Esophagus muscularis mucosa (tissue), 4 donors: Measurements from ENCODE around the gene AZU1. TPM values are rescaled to one million over a fixed set of nuclear protein-coding genes. Genes with fewer than 3 reads are reported as not detected.
A peak's percentile ranks its signal among the peaks of the same experiment; 100 is the strongest.

Experiments used
- DNase-seq: peaks from one replicate; pipeline ENCODE4 v3.0.0-alpha.2; 2017; ENCODE audit errors: extremely low spot score
- H3K27ac ChIP-seq, 4 donors: fragments of 200-600 bp; sonication (generic); replicated peaks in 1 of 4; 1 replicate in 3 of 4; 2 replicates in 1 of 4; pipeline ENCODE4 v1.5.1; 2016 to 2019; ENCODE audit warnings: mild to moderate bottlenecking in 1 of 4
- H3K27me3 ChIP-seq, 4 donors: fragments of 200-600 bp; sonication (generic); one replicate each; pipeline versions ENCODE4 v1.5.1 to v1.6.0; 2016 to 2019
- H3K36me3 ChIP-seq, 4 donors: fragments of 200-600 bp; sonication (generic); one replicate each; pipeline ENCODE4 v1.5.1; 2016 to 2019
- H3K4me1 ChIP-seq, 4 donors: fragments of 200-600 bp; sonication (generic); one replicate each; pipeline ENCODE4 v1.5.1; 2016 to 2019
- H3K4me3 ChIP-seq, 4 donors: fragments of 200-600 bp; sonication (generic); 1 replicate in 2 of 4; 2 replicates in 2 of 4; pipeline ENCODE4 v1.5.1; 2016 to 2019; ENCODE audit warnings: mild to moderate bottlenecking in 4 of 4, moderate library complexity in 1 of 4
- H3K9me3 ChIP-seq, 4 donors: fragments of 200-600 bp; sonication (generic); 1 replicate in 3 of 4; 2 replicates in 1 of 4; pipeline ENCODE4 v1.5.1; 2016 to 2019
- EP300 ChIP-seq: sonication (generic); formaldehyde crosslinking; IDR thresholded peaks from one replicate; pipeline ENCODE4 v1.6.1; 2017; ENCODE audit warnings: antibody characterized with exemption
- POLR2A ChIP-seq: fragments of 450-650 bp; IDR thresholded peaks from one replicate; pipeline ENCODE4 v1.6.1; 2017; ENCODE audit warnings: antibody characterized with exemption, moderate library complexity, mild to moderate bottlenecking, low read depth
- POLR2AphosphoS5 ChIP-seq, 2 donors: sonication (generic); formaldehyde crosslinking; IDR thresholded peaks; one replicate each; pipeline ENCODE4 v1.6.1; 2017; ENCODE audit warnings: antibody characterized with exemption in 2 of 2
- whole genome bisulfite sequencing: methylation state at CpG from one replicate; pipeline ENCODE4 v1.1.5; 2018; 5-methylcytosine and 5-hydroxymethylcytosine counted together
- intact Hi-C: fragments of 100-400 bp; cut with DNase I; formaldehyde crosslinking; loops from one replicate; pipeline ENCODE4 v1.15.1; 2023
- total RNA-seq, 4 donors: library from RNA; depleted of rRNA; stranded (reverse); fragments of >200 nt; gene quantifications; one replicate each; pipeline versions ENCODE4 v1.1.0 to v1.2.1, GENCODE V29; 2016
- TF ChIP-seq, protein P1 (sequence below), 3 experiments: fragments of 200-600 bp in 2 of 3; fragments of 450-650 bp in 1 of 3; sonication (generic) in 2 of 3; IDR thresholded peaks; one replicate each; pipeline ENCODE4 v1.5.1; 2017 to 2019; ENCODE audit warnings: antibody characterized with exemption in 3 of 3, mild to moderate bottlenecking in 2 of 3, moderate library complexity in 1 of 3

AZU1 gene
- total RNA-seq, 4 donors from 2014 or later = 0.40 to 1.3 TPM; not detected in 2

DNA sequence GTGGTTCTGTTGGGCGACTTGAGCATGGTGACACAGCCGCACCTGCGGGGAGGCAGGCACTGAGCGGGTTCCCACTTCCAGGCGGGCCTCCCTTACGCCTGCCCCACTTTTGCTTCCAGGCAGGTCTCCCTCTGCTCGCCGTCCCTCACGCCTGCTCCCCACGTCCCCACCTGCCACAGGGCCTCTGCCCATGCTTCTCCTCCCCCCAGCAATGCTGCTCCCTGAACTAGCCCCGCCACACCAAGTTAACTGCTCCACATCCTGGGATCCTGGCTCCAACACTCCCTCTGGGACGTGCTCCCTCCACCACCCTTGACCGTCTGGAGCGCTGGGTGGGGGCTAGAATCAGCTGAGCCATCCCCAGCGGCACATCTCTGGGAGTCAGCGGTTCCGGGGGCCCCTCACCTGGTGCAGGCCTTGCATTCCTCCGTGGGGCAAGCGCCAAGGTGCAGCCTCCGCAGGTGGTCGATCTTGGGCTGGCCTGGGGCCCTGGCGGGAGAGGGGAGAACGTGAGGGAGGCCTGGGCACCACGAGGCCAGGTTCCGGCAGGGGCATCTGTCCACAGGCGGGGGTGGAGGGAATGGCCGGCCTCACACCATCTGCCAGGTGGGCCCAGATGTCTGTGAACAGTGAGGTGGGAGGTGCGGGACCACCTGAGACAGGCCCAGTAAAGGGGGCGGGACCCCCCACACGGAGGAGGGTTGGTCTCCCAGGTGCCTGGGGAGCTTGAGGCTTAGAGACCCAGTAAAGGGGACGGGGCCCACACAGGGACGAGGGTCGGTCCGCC is 41.0 kb downstream of the AZU1 start:
- Histone ChIP-seq H3K27ac (peak overlapping the region; percentile 68 to 86 (median 79)), H3K4me1 (peaks cover 18 to 44% (median 41%) of the 10 kb centered on the region in 4 donors), H3K27me3 (no peaks in the 10 kb centered on the region), H3K4me3 (no peak overlapping the region), H3K9me3 (no peaks in the 10 kb centered on the region), H3K36me3 (peaks cover 6 to 58% (median 49%) of the 10 kb centered on the region in 4 donors)
- DNase-seq = no peak
- 92% methylated on average over 33 of the region's 34 CpGs for WGBS
- intact Hi-C loops = loop anchor here (10.0 kb wide), 1 partner anchor 64 kb away; no protein-coding TSS in a partner anchor
- TF ChIP-seq EP300 (no peak), POLR2AphosphoS5 (IDR thresholded peaks at IDR 0.05) (no peak), POLR2A (no peak)
- TF ChIP-seq, protein P1, sequence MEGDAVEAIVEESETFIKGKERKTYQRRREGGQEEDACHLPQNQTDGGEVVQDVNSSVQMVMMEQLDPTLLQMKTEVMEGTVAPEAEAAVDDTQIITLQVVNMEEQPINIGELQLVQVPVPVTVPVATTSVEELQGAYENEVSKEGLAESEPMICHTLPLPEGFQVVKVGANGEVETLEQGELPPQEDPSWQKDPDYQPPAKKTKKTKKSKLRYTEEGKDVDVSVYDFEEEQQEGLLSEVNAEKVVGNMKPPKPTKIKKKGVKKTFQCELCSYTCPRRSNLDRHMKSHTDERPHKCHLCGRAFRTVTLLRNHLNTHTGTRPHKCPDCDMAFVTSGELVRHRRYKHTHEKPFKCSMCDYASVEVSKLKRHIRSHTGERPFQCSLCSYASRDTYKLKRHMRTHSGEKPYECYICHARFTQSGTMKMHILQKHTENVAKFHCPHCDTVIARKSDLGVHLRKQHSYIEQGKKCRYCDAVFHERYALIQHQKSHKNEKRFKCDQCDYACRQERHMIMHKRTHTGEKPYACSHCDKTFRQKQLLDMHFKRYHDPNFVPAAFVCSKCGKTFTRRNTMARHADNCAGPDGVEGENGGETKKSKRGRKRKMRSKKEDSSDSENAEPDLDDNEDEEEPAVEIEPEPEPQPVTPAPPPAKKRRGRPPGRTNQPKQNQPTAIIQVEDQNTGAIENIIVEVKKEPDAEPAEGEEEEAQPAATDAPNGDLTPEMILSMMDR (IDR thresholded peaks at IDR 0.05) = no peak

DNA sequence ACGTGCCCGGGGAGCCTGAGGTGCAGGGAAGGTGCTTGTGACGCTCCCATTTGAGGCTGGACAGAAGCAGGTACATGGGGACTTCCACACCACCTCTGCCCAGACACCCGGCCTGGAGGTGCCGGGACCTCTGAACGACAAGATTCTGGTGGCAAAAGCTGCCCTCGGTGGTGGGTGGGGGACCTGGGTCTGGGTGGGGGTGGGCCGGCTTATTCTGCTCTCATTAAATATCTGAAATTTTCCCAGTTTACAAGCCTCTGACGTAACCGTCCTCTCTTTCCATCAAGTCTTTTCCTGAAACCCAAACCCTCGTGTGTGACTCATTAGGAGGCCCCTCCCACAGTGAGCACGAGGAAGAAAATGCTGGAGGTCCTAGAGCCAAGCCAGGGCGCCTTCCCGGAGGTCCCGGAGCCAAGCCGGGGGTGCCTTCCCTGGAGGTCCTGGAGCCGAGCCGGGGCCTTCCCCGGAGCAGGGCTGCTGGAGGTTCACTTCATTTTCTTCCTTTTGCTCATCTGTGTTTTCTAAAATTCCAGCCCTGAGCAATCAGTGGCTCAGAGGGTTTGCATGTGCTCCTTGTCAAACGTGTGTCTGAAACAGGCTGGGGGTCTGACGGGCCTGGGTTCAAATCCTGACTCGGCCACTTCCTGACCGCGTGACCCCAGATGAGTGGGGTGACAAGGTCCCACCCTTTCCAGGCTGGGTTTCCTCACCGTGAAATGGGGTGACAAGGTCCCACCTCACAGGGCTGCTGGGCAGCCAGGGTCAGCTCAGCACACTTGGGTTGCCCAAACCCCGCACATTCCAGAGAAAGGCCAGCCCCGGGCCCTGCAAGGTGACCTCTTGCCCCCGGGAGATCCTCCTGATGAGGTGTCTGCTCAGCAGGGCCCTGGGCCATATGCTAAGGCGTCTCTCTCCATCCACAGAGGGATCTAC is 41.9 kb downstream of the AZU1 start:
- intact Hi-C loops = loop anchor here (10.0 kb wide), 1 partner anchor 65 kb away; no protein-coding TSS in a partner anchor
- H3K4me1 ChIP-seq = peaks cover 16 to 37% (median 34%) of the 10 kb centered on the region in 4 donors
- H3K4me3 ChIP-seq = no peak overlapping the region
- peak overlapping the region; percentile 68 to 86 (median 79) for H3K27ac ChIP-seq
- no peaks in the 10 kb centered on the region for H3K9me3 ChIP-seq
- peak; percentile 96 for DNase-seq
- no peaks in the 10 kb centered on the region for H3K27me3 ChIP-seq
- WGBS = 56% methylated on average over 21 of the region's 29 CpGs
- TF ChIP-seq, protein P1 (IDR thresholded peaks at IDR 0.05) = no peak
- TF ChIP-seq POLR2AphosphoS5 (IDR thresholded peaks at IDR 0.05) = peak; percentile 33 to 37
- peaks cover 6 to 67% (median 58%) of the 10 kb centered on the region in 4 donors for H3K36me3 ChIP-seq

DNA sequence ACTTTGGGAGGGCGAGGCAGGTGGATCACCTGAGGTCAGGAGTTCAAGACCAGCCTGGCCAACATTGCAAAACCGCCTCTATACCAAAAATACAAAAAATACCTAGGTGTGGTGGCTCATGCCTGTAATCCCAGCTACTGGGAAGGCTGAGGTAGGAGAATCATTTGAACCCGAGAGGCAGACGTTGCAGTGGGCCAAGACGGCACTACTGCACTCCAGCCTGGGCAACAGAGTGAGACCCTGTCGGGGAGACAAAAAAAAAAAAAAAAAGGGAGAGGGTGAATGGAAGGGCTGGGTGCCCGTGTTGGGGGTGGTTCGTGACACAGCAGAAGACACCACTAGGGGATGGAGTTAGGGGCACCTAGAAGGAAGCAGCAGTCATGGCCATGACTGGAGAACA is 42.7 kb downstream of the AZU1 start:
- TF ChIP-seq POLR2AphosphoS5 (IDR thresholded peaks at IDR 0.05) (no peak), POLR2A (no peak), EP300 (no peak)
- TF ChIP-seq, protein P1 (IDR thresholded peaks at IDR 0.05) = no peak
- H3K36me3 ChIP-seq = peaks cover 6 to 75% (median 66%) of the 10 kb centered on the region in 4 donors
- no peak for DNase-seq
- peaks cover 16 to 37% (median 34%) of the 10 kb centered on the region in 4 donors for H3K4me1 ChIP-seq
- H3K27ac ChIP-seq = peak overlapping the region; percentile 68 to 86 (median 79)
- H3K4me3 ChIP-seq = no peak overlapping the region
- H3K27me3 ChIP-seq = no peaks in the 10 kb centered on the region
- WGBS = 91% methylated on average over 7 of the region's 8 CpGs
- H3K9me3 ChIP-seq = no peaks in the 10 kb centered on the region
- intact Hi-C loops = no loop called here

DNA sequence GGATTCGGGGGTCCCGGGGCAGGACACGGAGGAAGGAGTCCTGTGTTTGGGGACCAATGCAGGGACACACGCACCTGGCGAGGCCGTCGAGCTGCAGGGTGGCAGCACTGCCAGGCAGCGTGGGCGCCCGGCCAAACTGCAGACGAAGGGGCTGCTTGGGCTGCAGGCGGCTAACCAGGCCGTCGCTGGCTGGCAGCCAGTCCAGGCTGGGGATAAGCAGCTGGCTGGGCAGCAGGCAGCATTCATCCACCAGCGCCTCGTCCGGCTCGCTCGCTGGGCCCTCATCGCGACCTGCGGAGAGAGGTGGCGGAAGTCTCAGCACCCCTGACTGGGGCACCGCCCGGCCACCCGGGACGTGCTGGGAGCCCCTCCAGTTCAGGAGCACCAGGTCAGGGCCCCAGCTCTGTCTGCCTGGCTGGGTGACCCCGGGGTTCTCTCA is 43.3 kb downstream of the AZU1 start:
- H3K4me3 ChIP-seq = no peak overlapping the region
- peak in 1 of 2 donors; percentile 16 for TF ChIP-seq POLR2AphosphoS5 (IDR thresholded peaks at IDR 0.05)
- TF ChIP-seq, protein P1 (IDR thresholded peaks at IDR 0.05) = no peak
- no peaks in the 10 kb centered on the region for H3K27me3 ChIP-seq
- intact Hi-C loops = no loop called here
- peaks cover 16 to 37% (median 34%) of the 10 kb centered on the region in 4 donors for H3K4me1 ChIP-seq
- no peak for DNase-seq
- H3K9me3 ChIP-seq = no peaks in the 10 kb centered on the region
- WGBS = 68% methylated on average over 14 of the region's 28 CpGs
- peaks cover 11 to 82% (median 72%) of the 10 kb centered on the region in 4 donors for H3K36me3 ChIP-seq
- peak overlapping the region in 3 of 4 donors; percentile 40 to 86 (median 76) for H3K27ac ChIP-seq
